Measurements from ENCODE around the gene SATB1. TPM values are rescaled to one million over a fixed set of nuclear protein-coding genes. Genes with fewer than 3 reads are reported as not detected.

Gene SATB1
- total RNA-seq, 4 donors from 2014 or later = 40.9 to 69.6 (median 41.7) TPM

- no peak for TF ChIP-seq CTCF (IDR thresholded peaks at IDR 0.05 in 4 of 5, conservative IDR thresholded peaks at IDR 0.05 in 1 of 5)
- no peak for TF ChIP-seq POLR2A (IDR thresholded peaks at IDR 0.05)
- no peak overlapping the region for H3K4me3 ChIP-seq
- no peaks in the 10 kb centered on the region for H3K9me3 ChIP-seq
- H3K27me3 ChIP-seq = no peaks in the 10 kb centered on the region
- peaks cover 3 to 23% of the 10 kb centered on the region in 2 donors for H3K36me3 ChIP-seq
- DNase-seq = no peak
- in situ Hi-C loops (cut with MboI; ENCODE audit: low sequenced_read_pairs in 4 of 4) (no loop called here), intact Hi-C loops (cut with DNase I; ENCODE audit: low total_unique reads) (no loop called here)
- no peak for ATAC-seq
- no peak overlapping the region for H3K27ac ChIP-seq
- no peaks in the 10 kb centered on the region for H3K4me1 ChIP-seq
These were observed 70.4 kb downstream of the SATB1 start for GRCh38 chr3:18354701-18355100.

- H3K27ac ChIP-seq = no peak overlapping the region
- H3K27me3 ChIP-seq = no peaks in the 10 kb centered on the region
- in situ Hi-C loops (cut with MboI; ENCODE audit: low sequenced_read_pairs in 4 of 4) = no loop called here
- ATAC-seq (no peak), DNase-seq (no peak)
- peaks cover 3 to 43% of the 10 kb centered on the region in 2 donors for H3K36me3 ChIP-seq
- no peak for TF ChIP-seq CTCF (IDR thresholded peaks at IDR 0.05 in 4 of 5, conservative IDR thresholded peaks at IDR 0.05 in 1 of 5)
- no peak for TF ChIP-seq POLR2A (IDR thresholded peaks at IDR 0.05)
- H3K4me3 ChIP-seq = no peak overlapping the region
- H3K4me1 ChIP-seq = no peaks in the 10 kb centered on the region
- no peaks in the 10 kb centered on the region for H3K9me3 ChIP-seq
- intact Hi-C loops (cut with DNase I; ENCODE audit: low total_unique reads) = no loop called here
These were observed 73.1 kb downstream of the SATB1 start for GRCh38 chr3:18351823-18352744.

DNA sequence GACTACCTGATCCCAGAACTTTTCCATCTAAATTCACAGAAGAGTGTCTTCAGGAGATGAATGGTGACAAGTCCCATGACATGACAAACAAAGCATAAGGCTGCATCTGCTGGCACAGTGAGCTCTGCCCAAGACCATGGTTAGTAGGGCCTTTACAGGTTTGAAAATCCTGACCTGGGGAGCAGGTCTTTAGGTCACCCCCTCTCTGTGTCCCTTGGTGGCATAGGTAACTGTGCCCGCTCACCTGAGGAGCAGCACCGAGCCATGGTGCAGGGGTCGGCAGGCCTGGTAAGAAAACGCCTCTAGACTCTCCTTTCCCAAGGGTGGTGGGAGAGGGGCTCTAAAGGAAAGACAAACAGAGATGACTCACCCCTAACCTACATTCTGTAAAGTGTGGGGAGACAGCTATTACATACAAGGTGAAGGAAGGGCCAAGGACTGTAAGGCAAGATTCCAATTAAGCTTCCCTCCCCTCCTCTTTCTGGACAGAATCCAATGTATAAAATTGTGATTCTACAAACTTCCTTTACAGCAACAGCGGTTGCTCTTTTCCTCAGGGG lies 74.0 kb downstream of the SATB1 start:
- no peaks in the 10 kb centered on the region for H3K27me3 ChIP-seq
- in situ Hi-C loops (cut with MboI; ENCODE audit: low sequenced_read_pairs in 4 of 4) = no loop called here
- TF ChIP-seq POLR2A (IDR thresholded peaks at IDR 0.05) (no peak), CTCF (IDR thresholded peaks at IDR 0.05 in 4 of 5, conservative IDR thresholded peaks at IDR 0.05 in 1 of 5) (no peak)
- no peak overlapping the region for H3K27ac ChIP-seq
- intact Hi-C loops (cut with DNase I; ENCODE audit: low total_unique reads) = no loop called here
- ATAC-seq (no peak), DNase-seq (no peak)
- no peak overlapping the region for H3K4me3 ChIP-seq
- H3K4me1 ChIP-seq = no peaks in the 10 kb centered on the region
- no peaks in the 10 kb centered on the region for H3K9me3 ChIP-seq
- H3K36me3 ChIP-seq = peaks cover 3 to 43% of the 10 kb centered on the region in 2 donors

GRCh38 chr3:18349197-18349798 lies 75.8 kb downstream of the SATB1 start:
- no peak for DNase-seq
- H3K27ac ChIP-seq = no peak overlapping the region
- no peaks in the 10 kb centered on the region for H3K4me1 ChIP-seq
- intact Hi-C loops (cut with DNase I; ENCODE audit: low total_unique reads) = no loop called here
- ATAC-seq = no peak
- peaks cover 3 to 43% of the 10 kb centered on the region in 2 donors for H3K36me3 ChIP-seq
- H3K9me3 ChIP-seq = no peaks in the 10 kb centered on the region
- TF ChIP-seq CTCF (IDR thresholded peaks at IDR 0.05 in 4 of 5, conservative IDR thresholded peaks at IDR 0.05 in 1 of 5) = no peak
- no peak for TF ChIP-seq POLR2A (IDR thresholded peaks at IDR 0.05)
- in situ Hi-C loops (cut with MboI; ENCODE audit: low sequenced_read_pairs in 4 of 4) = no loop called here
- no peak overlapping the region for H3K4me3 ChIP-seq
- no peaks in the 10 kb centered on the region for H3K27me3 ChIP-seq

All from gastrocnemius medialis (tissue), 4 donors.